Measurements from ENCODE around the gene IL17REL.

- TF ChIP-seq CTCF (IDR thresholded peaks at IDR 0.05): no peak
- TF ChIP-seq POLR2AphosphoS5 (IDR thresholded peaks at IDR 0.05): no peak
These were observed 65.8 kb downstream of the IL17REL start for GRCh38 chr22:49946612-49947295.
